DOHH2 (cell line): ENCODE data around the gene EMC8.

Experiments
- EZH2phosphoT487 ChIP-seq: fragments of 200-600 bp; sonication (generic); IDR thresholded peaks from 2 replicates; pipeline ENCODE4 v1.6.1; 2017; ENCODE audit warnings: borderline replicate concordance, mild to moderate bottlenecking, antibody characterized with exemption, low read length, moderate library complexity, mixed read lengths
- TF ChIP-seq, protein P1 (sequence below): fragments of 200-600 bp; sonication (generic); IDR thresholded peaks from one replicate; pipeline ENCODE4 v1.5.1; 2014; ENCODE audit warnings: antibody characterized with exemption, mild to moderate bottlenecking, low read depth, low read length; ENCODE audit not compliant: poor library complexity, severe bottlenecking

DNA sequence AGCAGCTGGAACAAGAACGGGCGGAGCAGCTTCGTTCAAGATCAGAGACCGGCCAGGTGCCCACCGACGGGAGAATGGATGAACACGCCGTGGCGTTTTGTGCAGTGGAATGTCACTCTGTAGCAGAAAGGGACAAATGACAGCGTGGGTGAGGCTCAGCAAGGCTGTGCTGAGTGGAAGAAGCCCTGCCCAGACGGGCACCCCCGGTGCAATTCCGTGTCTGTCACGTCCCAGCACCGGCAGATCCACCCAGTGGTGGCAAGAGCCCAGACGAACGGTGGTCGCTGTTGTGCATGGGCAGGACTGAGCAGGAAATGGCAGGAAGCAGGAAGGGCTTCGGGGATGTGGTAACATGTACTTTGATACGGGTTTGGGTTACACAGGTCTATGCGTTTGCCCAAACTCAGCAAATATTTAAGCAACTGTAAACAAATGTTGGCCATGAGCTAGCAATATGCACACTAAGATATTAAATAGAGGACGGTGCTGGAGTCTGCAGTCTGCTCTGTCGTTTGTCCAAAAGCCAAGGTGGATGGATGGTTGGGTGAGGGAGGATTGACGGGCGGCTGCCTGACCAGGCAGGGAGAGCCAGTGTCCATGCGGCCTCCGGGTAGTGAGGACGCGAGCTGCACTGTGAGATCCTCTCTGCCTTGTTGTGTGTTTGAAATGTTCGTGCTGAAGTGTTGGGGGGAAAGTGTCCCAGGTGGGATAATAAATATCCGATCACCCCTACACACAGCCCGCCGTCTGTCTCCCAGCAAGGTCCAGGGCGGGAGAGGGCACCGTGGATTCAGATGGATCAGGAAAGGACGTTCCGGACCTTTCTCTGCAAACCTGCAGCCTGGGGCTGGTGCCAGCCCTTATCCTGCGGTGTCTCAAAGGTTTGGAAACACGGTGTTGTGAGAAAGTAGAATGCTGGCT lies 48.6 kb upstream of the EMC8 start:
- TF ChIP-seq, protein P1, sequence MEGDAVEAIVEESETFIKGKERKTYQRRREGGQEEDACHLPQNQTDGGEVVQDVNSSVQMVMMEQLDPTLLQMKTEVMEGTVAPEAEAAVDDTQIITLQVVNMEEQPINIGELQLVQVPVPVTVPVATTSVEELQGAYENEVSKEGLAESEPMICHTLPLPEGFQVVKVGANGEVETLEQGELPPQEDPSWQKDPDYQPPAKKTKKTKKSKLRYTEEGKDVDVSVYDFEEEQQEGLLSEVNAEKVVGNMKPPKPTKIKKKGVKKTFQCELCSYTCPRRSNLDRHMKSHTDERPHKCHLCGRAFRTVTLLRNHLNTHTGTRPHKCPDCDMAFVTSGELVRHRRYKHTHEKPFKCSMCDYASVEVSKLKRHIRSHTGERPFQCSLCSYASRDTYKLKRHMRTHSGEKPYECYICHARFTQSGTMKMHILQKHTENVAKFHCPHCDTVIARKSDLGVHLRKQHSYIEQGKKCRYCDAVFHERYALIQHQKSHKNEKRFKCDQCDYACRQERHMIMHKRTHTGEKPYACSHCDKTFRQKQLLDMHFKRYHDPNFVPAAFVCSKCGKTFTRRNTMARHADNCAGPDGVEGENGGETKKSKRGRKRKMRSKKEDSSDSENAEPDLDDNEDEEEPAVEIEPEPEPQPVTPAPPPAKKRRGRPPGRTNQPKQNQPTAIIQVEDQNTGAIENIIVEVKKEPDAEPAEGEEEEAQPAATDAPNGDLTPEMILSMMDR = no peak
- no peak for TF ChIP-seq EZH2phosphoT487
